ENCODE data around the gene PKN1. TPM values are rescaled to one million over a fixed set of nuclear protein-coding genes. Genes with fewer than 3 reads are reported as not detected.

Gene PKN1
- total and polyA plus RNA-seq, 9 of the 15 experiments (the other 6 are each of a cell fraction or from before 2014, with no cell fraction given): 0.30 to 228 (median 77.5) TPM

GRCh38 chr19:14435320-14436050 lies 2.4 kb downstream of the PKN1 start (continued):
- no peak for TF ChIP-seq ZNF518B (CRISPR knock-in tag; IDR thresholded peaks at IDR 0.05)
- TF ChIP-seq THRB (CRISPR knock-in tag; conservative IDR thresholded peaks at IDR 0.05): no peak
- no peak for TF ChIP-seq HLTF (IDR thresholded peaks at IDR 0.05)
- no peak for TF ChIP-seq TFE3 (CRISPR knock-in tag; IDR thresholded peaks at IDR 0.05)
- no peak for TF ChIP-seq NCOA2 (IDR thresholded peaks at IDR 0.05; ENCODE audit: partially characterized antibody in 2 of 2)
- peak; percentile 78 for TF ChIP-seq RBM25 (IDR thresholded peaks at IDR 0.05; ENCODE audit: low read depth, low read length, severe bottlenecking)
- TF ChIP-seq ZNF395 (CRISPR knock-in tag; IDR thresholded peaks at IDR 0.05): no peak
- TF ChIP-seq SMARCA5 (IDR thresholded peaks at IDR 0.05): peak; percentile 96
- TF ChIP-seq ZNF174 (CRISPR knock-in tag; IDR thresholded peaks at IDR 0.05): no peak
- TF ChIP-seq FUS (optimal IDR thresholded peaks at IDR 0.05; ENCODE audit: low read depth, low read length): no peak
- TF ChIP-seq RERE (CRISPR knock-in tag; IDR thresholded peaks at IDR 0.05; ENCODE audit: borderline replicate concordance): no peak
- peak; percentile 82 to 85 for TF ChIP-seq KDM1A (IDR thresholded peaks at IDR 0.05)
- no peak for TF ChIP-seq L3MBTL2 (IDR thresholded peaks at IDR 0.05)
- TF ChIP-seq SMAD3 (CRISPR knock-in tag; conservative IDR thresholded peaks at IDR 0.05): no peak
